ENCODE measurements around the gene IL6ST. TPM values are rescaled to one million over a fixed set of nuclear protein-coding genes. Genes with fewer than 3 reads are reported as not detected.

Gene IL6ST
- polyA plus RNA-seq, 1 donor (not counting 4 experiments of a cell fraction or from before 2014, with no cell fraction given) = 41.3 TPM

GRCh38 chr5:55966284-55966683 is 28.5 kb downstream of the IL6ST start:
- H3K27ac ChIP-seq (ENCODE audit: control insufficient read depth, insufficient read depth, low read length) = no peak overlapping the region
- no peak overlapping the region for H2AFZ ChIP-seq (ENCODE audit: control insufficient read depth, low read length)
- no peak overlapping the region for H3K9ac ChIP-seq (ENCODE audit: control insufficient read depth, extremely low read depth, insufficient read depth, low read length)
- H3K9me1 ChIP-seq (ENCODE audit: control insufficient read depth, extremely low read depth, insufficient read depth, low read length) = no peaks in the 10 kb centered on the region
- H3K27me3 ChIP-seq (ENCODE audit: control insufficient read depth, extremely low read depth, insufficient read depth, low read length) = no peaks in the 10 kb centered on the region
- H3K4me1 ChIP-seq (ENCODE audit: control insufficient read depth, extremely low read depth, insufficient read depth, low read length) = peaks cover 8% of the 10 kb centered on the region
- TF ChIP-seq EZH2 (IDR thresholded peaks at IDR 0.05; ENCODE audit: low read length) = no peak
- TF ChIP-seq, protein P1, sequence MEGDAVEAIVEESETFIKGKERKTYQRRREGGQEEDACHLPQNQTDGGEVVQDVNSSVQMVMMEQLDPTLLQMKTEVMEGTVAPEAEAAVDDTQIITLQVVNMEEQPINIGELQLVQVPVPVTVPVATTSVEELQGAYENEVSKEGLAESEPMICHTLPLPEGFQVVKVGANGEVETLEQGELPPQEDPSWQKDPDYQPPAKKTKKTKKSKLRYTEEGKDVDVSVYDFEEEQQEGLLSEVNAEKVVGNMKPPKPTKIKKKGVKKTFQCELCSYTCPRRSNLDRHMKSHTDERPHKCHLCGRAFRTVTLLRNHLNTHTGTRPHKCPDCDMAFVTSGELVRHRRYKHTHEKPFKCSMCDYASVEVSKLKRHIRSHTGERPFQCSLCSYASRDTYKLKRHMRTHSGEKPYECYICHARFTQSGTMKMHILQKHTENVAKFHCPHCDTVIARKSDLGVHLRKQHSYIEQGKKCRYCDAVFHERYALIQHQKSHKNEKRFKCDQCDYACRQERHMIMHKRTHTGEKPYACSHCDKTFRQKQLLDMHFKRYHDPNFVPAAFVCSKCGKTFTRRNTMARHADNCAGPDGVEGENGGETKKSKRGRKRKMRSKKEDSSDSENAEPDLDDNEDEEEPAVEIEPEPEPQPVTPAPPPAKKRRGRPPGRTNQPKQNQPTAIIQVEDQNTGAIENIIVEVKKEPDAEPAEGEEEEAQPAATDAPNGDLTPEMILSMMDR (optimal IDR thresholded peaks at IDR 0.05 in 1 of 3, IDR thresholded peaks at IDR 0.05 in 1 of 3, conservative IDR thresholded peaks at IDR 0.05 in 1 of 3; ENCODE audit: extremely low read depth in 1 of 3, insufficient read depth in 2 of 3, low read length in 3 of 3) = no peak
- no peaks in the 10 kb centered on the region for H3K9me3 ChIP-seq (ENCODE audit: control insufficient read depth, low read depth, low read length)
- H4K20me1 ChIP-seq (ENCODE audit: control insufficient read depth, extremely low read depth, insufficient read depth, low read length) = no peaks in the 10 kb centered on the region
- peaks cover 4 to 10% of the 10 kb centered on the region in 2 experiments for H3K36me3 ChIP-seq (ENCODE audit: control insufficient read depth in 2 of 2, extremely low read depth in 1 of 2, insufficient read depth in 2 of 2, low read length in 2 of 2)
- peaks cover 8% of the 10 kb centered on the region for H3K79me2 ChIP-seq (ENCODE audit: control insufficient read depth, insufficient read depth, low read length)
- no peak overlapping the region for H3K4me2 ChIP-seq (ENCODE audit: control insufficient read depth, extremely low read depth, insufficient read depth, low read depth, low read length)
- dilution Hi-C loops (cut with MboI; ENCODE audit: extremely low pct_ligation_motif_present, low sequenced_read_pairs) = no loop called here
- FAIRE-seq (no peak), DNase-seq (ENCODE audit: low read depth, low spot score) (no peak)
- no peak overlapping the region for H3K4me3 ChIP-seq (ENCODE audit: control insufficient read depth in 2 of 3, extremely low read depth in 1 of 3, insufficient read depth in 2 of 3, low read depth in 1 of 3, low read length in 3 of 3)

DNA sequence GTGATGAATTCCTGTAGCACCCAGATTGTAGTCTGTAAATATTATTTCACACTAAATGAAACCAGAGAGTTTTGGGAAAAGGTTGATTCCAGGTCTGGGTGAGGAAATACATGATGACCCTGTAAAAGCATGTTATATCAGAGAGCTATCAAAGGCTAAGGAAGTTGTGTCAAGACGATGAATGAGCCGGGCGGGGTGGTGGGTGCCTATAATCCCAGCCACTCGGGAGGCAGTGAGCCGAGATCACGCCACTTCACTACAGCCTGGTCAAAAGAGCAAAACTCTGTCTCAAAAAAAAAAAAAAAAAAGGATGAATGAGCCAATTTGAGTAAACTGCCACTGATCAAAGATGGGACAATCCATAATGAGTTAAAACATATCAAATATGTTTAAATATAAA is 29.2 kb downstream of the IL6ST start:
- FAIRE-seq = no peak
- peaks cover 5% of the 10 kb centered on the region for H3K79me2 ChIP-seq (ENCODE audit: control insufficient read depth, insufficient read depth, low read length)
- no peaks in the 10 kb centered on the region for H3K27me3 ChIP-seq (ENCODE audit: control insufficient read depth, extremely low read depth, insufficient read depth, low read length)
- peaks cover 8% of the 10 kb centered on the region for H3K4me1 ChIP-seq (ENCODE audit: control insufficient read depth, extremely low read depth, insufficient read depth, low read length)
- dilution Hi-C loops (cut with MboI; ENCODE audit: extremely low pct_ligation_motif_present, low sequenced_read_pairs) = no loop called here
- peaks cover 4 to 10% of the 10 kb centered on the region in 2 experiments for H3K36me3 ChIP-seq (ENCODE audit: control insufficient read depth in 2 of 2, extremely low read depth in 1 of 2, insufficient read depth in 2 of 2, low read length in 2 of 2)
- H3K9me1 ChIP-seq (ENCODE audit: control insufficient read depth, extremely low read depth, insufficient read depth, low read length) = no peaks in the 10 kb centered on the region
- no peak for DNase-seq (ENCODE audit: low read depth, low spot score)
- no peak overlapping the region for H3K9ac ChIP-seq (ENCODE audit: control insufficient read depth, extremely low read depth, insufficient read depth, low read length)
- H4K20me1 ChIP-seq (ENCODE audit: control insufficient read depth, extremely low read depth, insufficient read depth, low read length) = no peaks in the 10 kb centered on the region
- H3K9me3 ChIP-seq (ENCODE audit: control insufficient read depth, low read depth, low read length) = no peaks in the 10 kb centered on the region
- H2AFZ ChIP-seq (ENCODE audit: control insufficient read depth, low read length) = no peak overlapping the region
- TF ChIP-seq, protein P1 (optimal IDR thresholded peaks at IDR 0.05 in 1 of 3, IDR thresholded peaks at IDR 0.05 in 1 of 3, conservative IDR thresholded peaks at IDR 0.05 in 1 of 3; ENCODE audit: extremely low read depth in 1 of 3, insufficient read depth in 2 of 3, low read length in 3 of 3) = no peak
- TF ChIP-seq EZH2 (IDR thresholded peaks at IDR 0.05; ENCODE audit: low read length) = no peak
- no peak overlapping the region for H3K4me3 ChIP-seq (ENCODE audit: control insufficient read depth in 2 of 3, extremely low read depth in 1 of 3, insufficient read depth in 2 of 3, low read depth in 1 of 3, low read length in 3 of 3)
- no peak overlapping the region for H3K4me2 ChIP-seq (ENCODE audit: control insufficient read depth, extremely low read depth, insufficient read depth, low read depth, low read length)
- no peak overlapping the region for H3K27ac ChIP-seq (ENCODE audit: control insufficient read depth, insufficient read depth, low read length)

Data from keratinocyte (primary cell).